Testis (tissue), 2 donors: Measurements from ENCODE around the gene GLUD2.

Experiments used
- CTCF ChIP-seq, 3 experiments: fragments of 450-650 bp in 2 of 3; fragments of 200-600 bp in 1 of 3; sonication (generic) in 1 of 3; IDR thresholded peaks; one replicate each; pipeline ENCODE4 v1.5.1; 2016 to 2019; ENCODE audit warnings: antibody characterized with exemption in 3 of 3, mild to moderate bottlenecking in 2 of 3, moderate library complexity in 1 of 3
- POLR2A ChIP-seq: fragments of 450-650 bp; IDR thresholded peaks from one replicate; pipeline ENCODE4 v1.6.1; 2017; ENCODE audit warnings: antibody characterized with exemption, mild to moderate bottlenecking, moderate library complexity

GRCh38 chrX:121085612-121086010, 38.2 kb downstream of the GLUD2 start:
- TF ChIP-seq CTCF (IDR thresholded peaks at IDR 0.05) = no peak
- no peak for TF ChIP-seq POLR2A
